LHCN-M2 (cell line): ENCODE results near the gene MT1X. TPM values are rescaled to one million over a fixed set of nuclear protein-coding genes. Genes with fewer than 3 reads are reported as not detected.
"Not testable (repeated sequence)": the region's sequence is repeated elsewhere in the genome, so short reads cannot be mapped to it uniquely, and the experiment has no call there.

ENCODE experiments used
- DNase-seq: peaks from one replicate; pipeline ENCODE4 v3.0.0-alpha.2; 2012; ENCODE audit warnings: low read depth
- total RNA-seq: library from RNA; depleted of rRNA; stranded (reverse); fragments of >200 nt; gene quantifications from 2 replicates; pipeline ENCODE4 v1.2.3, GENCODE V29; 2014

The MT1X gene
- total RNA-seq, 1 experiment from 2014 or later: 172 TPM

- no peak for DNase-seq
These were observed 29.1 kb upstream of the MT1X start for GRCh38 chr16:56653218-56653617.

- no peak for DNase-seq
These were observed 24.5 kb upstream of the MT1X start, which contains the start of gene MT1F for GRCh38 chr16:56657555-56658326. Gene MT1F (plus strand): TSS chr16:56657959. CDS start chr16:56658059, 100 bp downstream.

GRCh38 chr16:56658327-56658875 lies 23.9 kb upstream of the MT1X start:
- no peak for DNase-seq

DNA sequence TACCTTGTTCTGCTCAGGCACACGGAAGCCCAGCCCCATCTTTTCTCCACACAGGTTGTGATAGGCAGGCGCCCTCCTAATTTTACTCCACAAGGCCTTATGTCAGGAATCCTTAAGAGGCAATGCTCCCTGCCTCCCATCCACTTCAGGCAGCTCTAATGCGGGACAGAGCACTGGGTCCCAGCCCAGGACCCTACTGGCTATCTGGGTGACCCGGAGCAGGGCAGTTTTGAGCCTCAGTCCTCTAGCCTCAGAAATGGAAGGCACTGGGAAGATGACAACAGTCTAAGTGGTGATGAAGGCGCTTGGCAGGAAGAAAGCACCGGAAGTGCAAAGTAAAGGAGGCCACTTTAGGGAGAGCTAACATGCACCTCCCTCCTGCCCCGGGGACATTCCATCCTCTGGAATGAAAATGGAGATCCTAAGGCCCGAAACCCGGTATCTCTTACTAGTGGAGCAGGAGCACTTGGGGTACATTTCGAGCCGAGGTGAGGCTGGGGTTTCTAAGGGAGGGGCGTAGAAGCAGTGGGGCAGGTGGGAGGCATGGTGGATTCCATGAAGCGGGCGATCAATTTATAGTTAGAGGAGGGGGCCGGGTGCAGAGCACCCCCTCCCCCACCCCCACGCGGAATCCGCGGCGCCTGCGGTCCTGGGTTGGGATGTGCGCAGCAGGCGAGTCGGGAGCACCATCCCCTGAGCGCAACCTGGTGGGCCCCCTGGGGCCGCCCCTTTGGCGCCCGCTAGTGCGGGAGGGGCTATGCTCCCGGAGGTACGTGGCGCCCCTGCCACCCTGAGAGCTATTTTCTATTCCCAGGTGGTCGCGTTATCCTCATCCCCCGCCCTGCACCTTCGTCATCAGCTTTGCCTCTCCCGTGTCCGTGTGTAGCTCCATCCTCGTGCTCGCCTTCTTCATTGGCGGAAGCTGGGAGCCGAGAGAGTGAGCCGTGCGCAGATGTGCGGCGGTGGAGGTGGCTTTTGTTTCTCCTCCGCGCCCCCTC lies 19.6 kb upstream of the MT1X start:
- DNase-seq: no peak

GRCh38 chr16:56664506-56664905 lies 17.8 kb upstream of the MT1X start:
- DNase-seq: no peak

GRCh38 chr16:56665286-56666261 lies 16.7 kb upstream of the MT1X start:
- DNase-seq: not testable (repeated sequence)

- no peak for DNase-seq
These were observed 14.4 kb upstream of the MT1X start, which contains the start of gene MT1G for GRCh38 chr16:56667581-56668571. Gene MT1G (minus strand): TSS chr16:56668065. CDS start chr16:56667993, 72 bp downstream.

GRCh38 chr16:56669005-56669839 lies 13.0 kb upstream of the MT1X start, which contains the start of gene MT1H:
Gene MT1H (plus strand): TSS chr16:56669814. CDS start chr16:56669885, 71 bp downstream.
- no peak for DNase-seq

DNA sequence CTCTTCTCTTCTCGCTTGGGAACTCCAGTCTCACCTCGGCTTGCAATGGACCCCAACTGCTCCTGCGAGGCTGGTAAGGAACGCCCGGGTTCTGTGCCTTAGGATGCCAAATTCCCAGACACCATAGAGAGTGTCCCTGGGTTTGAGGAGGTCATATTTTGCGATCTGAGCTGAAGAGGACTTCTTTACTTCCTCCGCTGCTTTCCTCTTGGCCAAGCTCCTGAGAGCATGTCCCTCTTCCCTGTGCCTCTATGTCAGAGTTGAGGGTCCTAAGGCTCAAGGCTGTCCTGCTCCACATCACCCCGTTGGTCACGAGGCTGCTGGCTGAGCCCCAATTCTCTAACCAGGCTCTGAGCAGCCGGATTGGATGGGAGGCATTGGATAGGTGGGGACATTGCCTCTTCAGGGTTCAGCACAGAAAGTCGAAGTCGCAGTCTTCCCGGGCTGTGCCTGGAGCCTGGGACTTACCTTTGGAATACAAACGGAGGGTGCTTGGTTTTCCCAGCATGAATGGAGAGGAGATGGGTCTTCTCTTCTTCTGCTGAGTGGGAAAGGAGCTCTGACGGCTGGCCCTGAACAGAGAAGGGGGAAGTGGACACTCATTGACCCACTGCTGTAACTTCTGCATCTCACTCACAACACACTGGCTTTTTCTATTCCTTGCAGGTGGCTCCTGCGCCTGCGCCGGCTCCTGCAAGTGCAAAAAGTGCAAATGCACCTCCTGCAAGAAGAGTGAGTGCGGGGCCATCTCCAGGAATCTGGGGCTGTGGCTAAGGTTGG lies 12.2 kb upstream of the MT1X start:
- DNase-seq: no peak

- DNase-seq: no peak
These were observed 11.7 kb upstream of the MT1X start for GRCh38 chr16:56670620-56670934.

- not testable (repeated sequence) for DNase-seq
These were observed 10.6 kb upstream of the MT1X start for GRCh38 chr16:56671691-56672090.

GRCh38 chr16:56672171-56672570 lies 10.1 kb upstream of the MT1X start:
- DNase-seq: not testable (repeated sequence)

- no peak for DNase-seq
These were observed 9.3 kb upstream of the MT1X start for GRCh38 chr16:56672761-56673536.

DNA sequence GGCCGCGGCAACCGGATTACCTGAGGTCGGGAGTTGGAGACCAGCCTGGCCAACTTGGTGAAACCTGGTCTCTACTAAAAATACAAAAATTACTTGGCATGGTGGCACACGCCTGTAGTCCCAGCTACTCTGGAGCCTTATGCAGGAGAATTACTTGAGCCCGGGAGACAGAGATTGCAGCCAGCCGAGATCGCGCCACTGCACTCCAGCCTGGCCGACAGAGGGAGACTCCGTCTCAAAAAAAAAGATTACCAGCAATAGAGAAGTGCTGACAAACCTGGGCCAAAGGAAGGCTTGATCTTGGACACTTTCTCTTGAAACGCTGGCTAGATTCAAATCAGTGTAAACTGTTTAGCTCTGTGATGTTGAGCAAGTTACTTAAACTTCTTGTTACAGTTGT lies 8.3 kb upstream of the MT1X start:
- no peak for DNase-seq

DNA sequence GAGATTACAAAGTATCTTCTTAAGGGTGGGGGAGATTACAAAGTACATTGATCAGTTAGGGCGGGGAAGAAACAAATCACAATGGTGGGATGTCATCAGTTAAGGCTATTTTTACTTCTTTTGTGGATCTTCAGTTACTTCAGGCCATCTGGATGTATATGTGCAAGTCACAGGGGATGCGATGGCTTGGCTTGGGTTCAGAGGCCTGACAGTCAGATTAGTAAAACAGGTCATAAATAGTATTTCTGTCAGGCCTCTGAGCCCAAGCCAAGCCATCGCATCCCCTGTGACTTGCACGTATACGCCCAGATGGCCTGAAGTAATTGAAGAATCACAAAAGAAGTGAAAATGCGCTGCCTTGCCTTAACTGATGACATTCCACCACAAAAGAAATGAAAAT lies 7.7 kb upstream of the MT1X start:
- DNase-seq: not testable (repeated sequence)

- no peak for DNase-seq
These were observed 6.5 kb upstream of the MT1X start for GRCh38 chr16:56675685-56676210.

DNA sequence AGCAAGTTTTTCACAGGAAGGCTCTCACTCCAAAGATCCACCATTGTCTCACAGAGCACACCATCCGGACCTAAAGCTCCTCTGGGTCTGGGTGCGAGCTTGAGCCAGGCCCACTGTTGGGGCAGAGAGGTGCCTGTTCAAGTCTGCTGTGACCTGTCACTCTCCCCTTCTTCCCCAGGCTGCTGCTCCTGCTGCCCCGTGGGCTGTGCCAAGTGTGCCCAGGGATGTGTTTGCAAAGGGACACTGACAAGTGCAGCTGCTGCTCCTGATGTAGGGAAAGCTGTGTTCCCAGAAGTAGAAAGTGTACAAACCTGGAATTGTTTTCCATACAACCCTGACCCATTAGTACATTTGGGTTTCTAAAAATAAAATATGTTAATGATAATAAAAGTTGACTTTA lies 4.8 kb upstream of the MT1X start:
- no peak for DNase-seq
